Measurements from ENCODE around the gene RASL12. TPM values are rescaled to one million over a fixed set of nuclear protein-coding genes. Genes with fewer than 3 reads are reported as not detected.

Gene RASL12, protein sequence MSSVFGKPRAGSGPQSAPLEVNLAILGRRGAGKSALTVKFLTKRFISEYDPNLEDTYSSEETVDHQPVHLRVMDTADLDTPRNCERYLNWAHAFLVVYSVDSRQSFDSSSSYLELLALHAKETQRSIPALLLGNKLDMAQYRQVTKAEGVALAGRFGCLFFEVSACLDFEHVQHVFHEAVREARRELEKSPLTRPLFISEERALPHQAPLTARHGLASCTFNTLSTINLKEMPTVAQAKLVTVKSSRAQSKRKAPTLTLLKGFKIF
- total RNA-seq: not detected in 2 replicates

DNA sequence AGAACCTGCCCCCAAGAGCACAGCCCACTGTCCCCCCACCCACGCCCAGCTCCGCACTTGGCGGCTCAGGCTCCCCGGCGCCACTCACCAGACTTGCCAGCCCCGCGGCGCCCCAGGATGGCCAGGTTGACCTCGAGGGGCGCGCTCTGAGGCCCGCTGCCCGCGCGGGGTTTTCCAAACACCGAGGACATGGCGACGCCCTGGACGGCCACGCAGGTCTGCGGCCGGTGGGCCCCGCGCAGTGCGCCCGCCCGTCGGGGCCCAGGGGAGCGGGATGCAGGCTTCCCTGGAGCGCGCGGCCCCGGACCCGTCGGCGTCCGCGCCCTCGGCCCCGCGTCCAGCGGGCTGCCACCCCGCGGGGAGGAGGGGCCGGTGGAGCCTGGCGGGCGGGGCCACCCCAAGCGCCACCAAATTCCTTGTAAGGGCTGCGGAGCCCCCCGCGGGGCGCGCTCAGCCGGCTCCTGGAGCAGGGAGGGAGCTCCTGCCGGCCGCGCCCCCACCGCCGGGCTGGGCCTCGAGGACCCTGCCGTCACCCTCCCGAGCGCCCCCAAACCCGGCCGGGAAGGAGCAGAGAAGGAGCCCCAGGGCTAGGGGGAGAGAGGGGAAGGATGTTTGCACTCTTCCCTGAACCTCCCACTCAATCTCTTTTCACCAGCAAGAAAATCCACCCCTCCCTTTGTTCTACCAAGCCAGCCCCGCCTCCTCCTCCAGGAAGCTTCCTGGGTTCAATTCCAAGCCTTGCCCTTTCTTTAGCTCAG, at the start of gene RASL12:
RASL12 (minus strand) TSS at position 347 of the 758 bp plus-strand sequence; CDS start at position 191, 156 bp downstream.

DNA sequence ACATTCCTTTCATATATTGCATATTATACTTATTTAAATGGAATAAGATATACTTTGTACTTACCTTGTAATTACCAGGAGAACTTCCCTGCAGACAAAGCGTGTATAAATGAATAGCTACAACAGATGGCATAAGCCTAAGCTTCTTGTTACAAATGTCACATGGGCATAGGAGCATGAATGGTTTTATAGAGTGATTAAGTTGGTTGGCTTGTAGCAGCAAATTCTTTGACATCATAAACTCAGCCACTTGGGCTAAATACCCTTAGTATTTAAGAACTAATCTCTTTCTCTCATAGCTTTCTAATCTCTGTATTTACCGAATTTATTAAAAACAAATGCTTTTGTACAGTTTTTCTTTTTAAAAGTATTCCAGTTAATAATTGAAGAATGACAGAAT, 47.3 kb upstream of the RASL12 start, which contains the start of gene UBAP1L:
UBAP1L (minus strand) TSS at position 115 of the 400 bp plus-strand sequence. CDS start 8,985 bp downstream, outside the sequence.

DNA sequence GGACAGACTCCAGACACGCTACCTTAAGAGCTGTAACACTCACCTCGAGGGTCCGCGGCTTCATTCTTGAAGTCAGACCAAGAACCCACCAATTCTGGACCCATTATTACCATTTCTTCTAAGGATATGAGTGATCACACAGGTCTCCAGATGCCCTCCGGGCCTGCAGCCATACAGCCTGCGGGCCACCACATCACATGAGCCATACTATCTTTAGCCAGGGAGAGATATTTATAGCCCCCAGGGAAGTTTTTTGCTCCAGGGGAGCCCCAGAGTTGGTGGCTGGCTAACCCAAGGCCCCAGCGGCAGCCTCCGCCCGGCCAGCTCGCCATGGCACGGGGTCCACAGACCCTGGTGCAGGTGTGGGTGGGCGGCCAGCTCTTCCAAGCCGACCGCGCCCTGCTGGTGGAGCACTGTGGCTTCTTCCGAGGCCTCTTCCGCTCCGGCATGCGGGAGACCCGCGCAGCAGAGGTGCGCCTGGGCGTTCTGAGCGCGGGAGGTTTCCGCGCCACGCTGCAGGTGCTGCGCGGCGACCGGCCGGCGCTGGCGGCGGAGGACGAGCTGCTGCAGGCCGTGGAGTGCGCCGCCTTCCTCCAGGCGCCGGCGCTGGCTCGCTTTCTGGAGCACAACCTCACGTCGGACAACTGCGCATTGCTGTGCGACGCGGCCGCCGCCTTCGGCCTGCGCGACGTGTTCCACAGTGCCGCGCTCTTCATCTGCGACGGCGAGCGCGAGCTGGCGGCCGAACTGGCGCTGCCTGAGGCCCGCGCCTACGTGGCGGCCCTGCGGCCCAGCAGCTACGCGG, 8.9 kb upstream of the RASL12 start, which contains the start of gene KBTBD13:
KBTBD13 (plus strand) TSS at position 261 of the 805 bp plus-strand sequence; CDS start at position 331, 70 bp downstream.

DNA sequence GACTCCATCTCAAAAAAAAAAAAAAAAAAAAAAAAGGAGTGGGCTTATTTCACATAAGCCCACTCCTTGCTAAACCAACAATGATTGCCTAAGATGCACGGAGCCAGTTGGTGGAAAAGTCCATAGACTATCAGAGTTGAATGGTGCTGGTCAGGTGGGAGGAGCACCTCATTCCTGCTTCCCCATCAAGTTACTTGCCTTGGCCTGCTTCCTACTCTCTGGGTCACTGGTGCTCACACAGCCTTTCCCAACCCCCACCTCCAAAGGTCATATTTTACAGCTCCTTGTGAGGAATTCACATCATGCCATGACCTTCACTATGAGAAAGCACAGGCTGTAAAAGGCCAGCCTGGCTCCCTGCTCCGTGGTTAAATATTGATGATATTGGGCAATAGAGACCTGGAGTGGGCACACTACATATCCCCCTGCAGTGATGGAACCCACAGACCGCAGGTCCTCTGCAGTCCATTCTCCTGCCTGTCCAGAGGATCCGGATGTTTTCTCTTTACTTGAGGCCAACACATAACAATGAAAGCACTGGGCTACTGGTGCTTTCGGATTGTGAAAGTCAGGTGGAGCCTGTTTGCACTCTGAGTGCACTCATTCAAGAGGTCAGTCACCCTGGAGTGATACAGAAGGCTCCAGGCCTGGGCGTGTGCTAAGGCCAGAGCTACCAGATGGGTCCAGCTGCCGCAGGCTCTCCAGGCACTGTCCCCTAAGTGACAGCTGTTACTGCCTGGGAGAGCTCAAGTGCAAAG, 22.9 kb downstream of the RASL12 start, which contains the start of gene SLC51B:
SLC51B (plus strand) TSS at position 664 of the 758 bp plus-strand sequence. CDS start 4,618 bp downstream, outside the sequence.

DNA sequence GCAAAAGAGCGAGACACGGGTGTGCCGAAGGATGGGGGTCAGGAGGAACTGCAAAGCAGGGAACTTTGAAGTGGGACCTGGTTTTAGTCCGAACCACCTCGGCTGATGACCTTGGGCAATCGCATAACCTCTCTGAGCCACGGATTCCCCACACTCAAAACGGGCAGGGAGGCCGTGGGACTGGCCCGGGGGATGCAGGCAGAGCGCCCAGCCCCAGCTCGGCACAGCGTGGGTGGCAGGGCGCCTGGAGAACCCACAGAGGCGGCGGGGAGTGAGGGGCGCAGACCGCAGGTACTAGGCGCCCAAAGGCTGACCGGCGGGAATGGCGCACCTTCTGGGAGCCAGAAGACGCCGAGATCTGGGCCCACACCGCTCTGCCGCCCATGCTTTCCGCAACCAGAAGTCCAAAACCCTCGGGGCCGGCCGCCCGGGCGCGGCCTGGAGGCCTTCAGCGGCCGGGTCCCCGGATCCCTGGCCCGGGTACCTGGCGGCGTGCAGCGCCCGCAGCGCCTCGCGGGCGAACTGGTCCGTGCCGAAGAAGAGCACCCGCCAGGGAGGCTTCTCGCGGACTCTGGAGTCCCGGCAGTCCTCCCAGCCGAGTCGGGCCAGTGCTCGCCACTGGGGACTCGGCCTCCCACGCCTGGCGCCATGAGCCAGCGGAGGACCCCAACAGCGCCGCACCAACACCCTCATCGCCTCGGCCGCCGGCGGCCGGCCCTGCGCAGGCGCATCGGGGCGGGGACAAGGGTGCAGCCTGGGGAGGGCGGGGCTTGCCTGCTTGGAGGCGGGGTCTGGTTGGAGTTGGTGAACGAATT, 38.7 kb downstream of the RASL12 start, which contains the start of gene MTFMT:
MTFMT (minus strand) TSS at position 719 of the 815 bp plus-strand sequence; CDS start at position 693, 26 bp downstream.

Small RNA genes lying within 50 kb of the gene (small RNA-seq; reads per million reads assigned to genes)
- not detected for gene AC013553.1

Other genes starting within 250 kb of the RASL12 start
- gene PIF1, start 242.3 kb downstream of the RASL12 start, total RNA-seq: 8.5 and 8.8 TPM in 2 replicates
- gene PLEKHO2, start 226.1 kb downstream of the RASL12 start, total RNA-seq: 40.5 and 43.7 TPM in 2 replicates
- gene ANKDD1A, start 156.1 kb downstream of the RASL12 start, total RNA-seq: 2.5 and 2.6 TPM in 2 replicates
- gene SPG21, start 78.1 kb downstream of the RASL12 start, total RNA-seq: 65.7 and 86.9 TPM in 2 replicates
- 13.1 and 22.4 TPM in 2 replicates for gene MTFMT, start 38.4 kb downstream of the RASL12 start, total RNA-seq
- not detected in 2 replicates for gene SLC51B, start 22.6 kb downstream of the RASL12 start, total RNA-seq
- gene KBTBD13, start 8.8 kb upstream of the RASL12 start, total RNA-seq: not detected in 2 replicates
- gene UBAP1L, start 47.2 kb upstream of the RASL12 start, total RNA-seq: 1.6 and 3.7 TPM in 2 replicates
- 16.3 and 23.4 TPM in 2 replicates for gene PDCD7, start 65.8 kb upstream of the RASL12 start, total RNA-seq
- gene CLPX, start 117.4 kb upstream of the RASL12 start, total RNA-seq: 42.8 and 54.5 TPM in 2 replicates
- gene CILP, start 143.5 kb upstream of the RASL12 start, total RNA-seq: not detected in 2 replicates
- gene PARP16, start 218.9 kb upstream of the RASL12 start, total RNA-seq: 3.7 and 6.2 TPM in 2 replicates
- not detected in 2 replicates for gene RNU5A-1, start 228.1 kb upstream of the RASL12 start, total RNA-seq
- not detected in 2 replicates for gene RNU5B-1, start 236.7 kb upstream of the RASL12 start, total RNA-seq